ENCODE results near the gene SHB. TPM values are rescaled to one million over a fixed set of nuclear protein-coding genes. Genes with fewer than 3 reads are reported as not detected.

SHB gene
- total and polyA plus RNA-seq, 2 of the 13 experiments (the other 11 are each of a cell fraction or from before 2014, with no cell fraction given), result 19.4 to 20.7 TPM

DNA sequence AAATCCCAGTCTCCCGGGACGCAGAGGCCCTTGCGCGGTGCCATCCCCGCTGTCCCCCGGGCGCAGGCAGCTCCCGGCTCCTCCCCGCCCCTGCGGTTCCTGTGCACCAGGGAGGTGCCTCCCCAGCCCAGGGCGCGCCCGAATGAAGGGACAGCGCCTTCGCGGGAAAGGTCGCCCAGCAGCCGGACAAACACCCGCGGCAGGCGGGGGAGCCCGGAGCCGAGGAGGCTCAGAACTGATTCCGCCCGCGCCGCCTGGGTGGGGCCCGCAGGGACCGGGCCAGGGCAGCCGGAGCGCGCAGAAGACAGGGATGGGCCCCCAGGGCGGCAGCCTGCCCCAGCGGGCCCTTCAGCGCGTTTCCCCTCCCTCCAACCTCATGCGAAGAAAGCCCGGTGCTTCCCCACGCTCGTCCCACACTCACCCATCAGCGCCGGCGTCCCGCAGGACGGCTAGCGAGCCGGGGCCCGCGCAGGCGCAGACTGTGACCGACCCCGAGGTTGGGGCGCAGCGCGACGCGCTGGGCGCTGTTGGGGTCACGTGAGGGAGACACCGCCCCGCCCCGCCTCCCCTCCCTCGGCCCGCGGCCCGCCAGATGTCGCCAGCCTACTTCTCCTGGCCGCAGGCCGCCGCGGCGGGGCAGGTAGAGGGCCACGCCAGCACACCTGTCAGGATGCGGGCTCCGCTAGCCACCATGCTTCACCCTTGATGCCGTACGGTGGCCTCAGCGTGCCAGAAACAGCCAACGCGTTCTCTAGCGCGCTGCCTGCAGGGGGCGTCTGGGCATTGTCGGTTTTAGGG, 165.2 kb downstream of the SHB start, which contains the start of gene SLC25A51 (continued):
- TF ChIP-seq, protein P1, sequence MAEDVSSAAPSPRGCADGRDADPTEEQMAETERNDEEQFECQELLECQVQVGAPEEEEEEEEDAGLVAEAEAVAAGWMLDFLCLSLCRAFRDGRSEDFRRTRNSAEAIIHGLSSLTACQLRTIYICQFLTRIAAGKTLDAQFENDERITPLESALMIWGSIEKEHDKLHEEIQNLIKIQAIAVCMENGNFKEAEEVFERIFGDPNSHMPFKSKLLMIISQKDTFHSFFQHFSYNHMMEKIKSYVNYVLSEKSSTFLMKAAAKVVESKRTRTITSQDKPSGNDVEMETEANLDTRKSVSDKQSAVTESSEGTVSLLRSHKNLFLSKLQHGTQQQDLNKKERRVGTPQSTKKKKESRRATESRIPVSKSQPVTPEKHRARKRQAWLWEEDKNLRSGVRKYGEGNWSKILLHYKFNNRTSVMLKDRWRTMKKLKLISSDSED (CRISPR knock-in tag; IDR thresholded peaks at IDR 0.05), result no peak; the same call in 1 of the 2 replicates
- peak; percentile 91; the same call in 1 of the 2 replicates for TF ChIP-seq MIER3 (CRISPR knock-in tag; IDR thresholded peaks at IDR 0.05; ENCODE audit: borderline replicate concordance)
- TF ChIP-seq PREB (CRISPR knock-in tag; IDR thresholded peaks at IDR 0.05), result no peak
- TF ChIP-seq KLF15 (CRISPR knock-in tag; IDR thresholded peaks at IDR 0.05; ENCODE audit: borderline replicate concordance), result no peak
- TF ChIP-seq, protein P2, sequence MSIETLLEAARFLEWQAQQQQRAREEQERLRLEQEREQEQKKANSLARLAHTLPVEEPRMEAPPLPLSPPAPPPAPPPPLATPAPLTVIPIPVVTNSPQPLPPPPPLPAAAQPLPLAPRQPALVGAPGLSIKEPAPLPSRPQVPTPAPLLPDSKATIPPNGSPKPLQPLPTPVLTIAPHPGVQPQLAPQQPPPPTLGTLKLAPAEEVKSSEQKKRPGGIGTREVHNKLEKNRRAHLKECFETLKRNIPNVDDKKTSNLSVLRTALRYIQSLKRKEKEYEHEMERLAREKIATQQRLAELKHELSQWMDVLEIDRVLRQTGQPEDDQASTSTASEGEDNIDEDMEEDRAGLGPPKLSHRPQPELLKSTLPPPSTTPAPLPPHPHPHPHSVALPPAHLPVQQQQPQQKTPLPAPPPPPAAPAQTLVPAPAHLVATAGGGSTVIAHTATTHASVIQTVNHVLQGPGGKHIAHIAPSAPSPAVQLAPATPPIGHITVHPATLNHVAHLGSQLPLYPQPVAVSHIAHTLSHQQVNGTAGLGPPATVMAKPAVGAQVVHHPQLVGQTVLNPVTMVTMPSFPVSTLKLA (IDR thresholded peaks at IDR 0.05), result peak; percentile 54; the same call in 1 of the 2 replicates
- TF ChIP-seq KLF12 (CRISPR knock-in tag; IDR thresholded peaks at IDR 0.05; ENCODE audit: borderline replicate concordance), result peak; percentile 98
- TF ChIP-seq, protein P3, sequence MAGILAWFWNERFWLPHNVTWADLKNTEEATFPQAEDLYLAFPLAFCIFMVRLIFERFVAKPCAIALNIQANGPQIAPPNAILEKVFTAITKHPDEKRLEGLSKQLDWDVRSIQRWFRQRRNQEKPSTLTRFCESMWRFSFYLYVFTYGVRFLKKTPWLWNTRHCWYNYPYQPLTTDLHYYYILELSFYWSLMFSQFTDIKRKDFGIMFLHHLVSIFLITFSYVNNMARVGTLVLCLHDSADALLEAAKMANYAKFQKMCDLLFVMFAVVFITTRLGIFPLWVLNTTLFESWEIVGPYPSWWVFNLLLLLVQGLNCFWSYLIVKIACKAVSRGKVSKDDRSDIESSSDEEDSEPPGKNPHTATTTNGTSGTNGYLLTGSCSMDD (CRISPR knock-in tag; IDR thresholded peaks at IDR 0.05), result 0 out of 2 replicates have a peak, but pooled peaks have one; percentile 37
- peak; percentile 96 for TF ChIP-seq POGK (CRISPR knock-in tag; conservative IDR thresholded peaks at IDR 0.05)
- TF ChIP-seq DR1 (CRISPR knock-in tag; IDR thresholded peaks at IDR 0.05), result no peak
- TF ChIP-seq HNRNPLL (IDR thresholded peaks at IDR 0.05; ENCODE audit: low read depth, low read length, poor library complexity, severe bottlenecking), result peak; percentile 59
- TF ChIP-seq, protein P4, sequence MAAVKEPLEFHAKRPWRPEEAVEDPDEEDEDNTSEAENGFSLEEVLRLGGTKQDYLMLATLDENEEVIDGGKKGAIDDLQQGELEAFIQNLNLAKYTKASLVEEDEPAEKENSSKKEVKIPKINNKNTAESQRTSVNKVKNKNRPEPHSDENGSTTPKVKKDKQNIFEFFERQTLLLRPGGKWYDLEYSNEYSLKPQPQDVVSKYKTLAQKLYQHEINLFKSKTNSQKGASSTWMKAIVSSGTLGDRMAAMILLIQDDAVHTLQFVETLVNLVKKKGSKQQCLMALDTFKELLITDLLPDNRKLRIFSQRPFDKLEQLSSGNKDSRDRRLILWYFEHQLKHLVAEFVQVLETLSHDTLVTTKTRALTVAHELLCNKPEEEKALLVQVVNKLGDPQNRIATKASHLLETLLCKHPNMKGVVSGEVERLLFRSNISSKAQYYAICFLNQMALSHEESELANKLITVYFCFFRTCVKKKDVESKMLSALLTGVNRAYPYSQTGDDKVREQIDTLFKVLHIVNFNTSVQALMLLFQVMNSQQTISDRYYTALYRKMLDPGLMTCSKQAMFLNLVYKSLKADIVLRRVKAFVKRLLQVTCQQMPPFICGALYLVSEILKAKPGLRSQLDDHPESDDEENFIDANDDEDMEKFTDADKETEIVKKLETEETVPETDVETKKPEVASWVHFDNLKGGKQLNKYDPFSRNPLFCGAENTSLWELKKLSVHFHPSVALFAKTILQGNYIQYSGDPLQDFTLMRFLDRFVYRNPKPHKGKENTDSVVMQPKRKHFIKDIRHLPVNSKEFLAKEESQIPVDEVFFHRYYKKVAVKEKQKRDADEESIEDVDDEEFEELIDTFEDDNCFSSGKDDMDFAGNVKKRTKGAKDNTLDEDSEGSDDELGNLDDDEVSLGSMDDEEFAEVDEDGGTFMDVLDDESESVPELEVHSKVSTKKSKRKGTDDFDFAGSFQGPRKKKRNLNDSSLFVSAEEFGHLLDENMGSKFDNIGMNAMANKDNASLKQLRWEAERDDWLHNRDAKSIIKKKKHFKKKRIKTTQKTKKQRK (IDR thresholded peaks at IDR 0.05; ENCODE audit: low read length), result no peak
- peak; percentile 71; the same call in 1 of the 2 replicates for TF ChIP-seq ZNF564 (CRISPR knock-in tag; IDR thresholded peaks at IDR 0.05)
- TF ChIP-seq, protein P5, sequence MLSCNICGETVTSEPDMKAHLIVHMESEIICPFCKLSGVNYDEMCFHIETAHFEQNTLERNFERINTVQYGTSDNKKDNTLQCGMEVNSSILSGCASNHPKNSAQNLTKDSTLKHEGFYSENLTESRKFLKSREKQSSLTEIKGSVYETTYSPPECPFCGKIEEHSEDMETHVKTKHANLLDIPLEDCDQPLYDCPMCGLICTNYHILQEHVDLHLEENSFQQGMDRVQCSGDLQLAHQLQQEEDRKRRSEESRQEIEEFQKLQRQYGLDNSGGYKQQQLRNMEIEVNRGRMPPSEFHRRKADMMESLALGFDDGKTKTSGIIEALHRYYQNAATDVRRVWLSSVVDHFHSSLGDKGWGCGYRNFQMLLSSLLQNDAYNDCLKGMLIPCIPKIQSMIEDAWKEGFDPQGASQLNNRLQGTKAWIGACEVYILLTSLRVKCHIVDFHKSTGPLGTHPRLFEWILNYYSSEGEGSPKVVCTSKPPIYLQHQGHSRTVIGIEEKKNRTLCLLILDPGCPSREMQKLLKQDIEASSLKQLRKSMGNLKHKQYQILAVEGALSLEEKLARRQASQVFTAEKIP (CRISPR knock-in tag; IDR thresholded peaks at IDR 0.05; ENCODE audit: borderline replicate concordance), result no peak
- no peak for TF ChIP-seq FOXA1 (IDR thresholded peaks at IDR 0.05)
- peak; percentile 60 for TF ChIP-seq FOXA1 (CRISPR knock-in tag; IDR thresholded peaks at IDR 0.05)
- no peak for TF ChIP-seq RFX3 (CRISPR knock-in tag; IDR thresholded peaks at IDR 0.05)

Data from HepG2 (cell line).